ENCODE data around the gene ICOS. TPM values are rescaled to one million over a fixed set of nuclear protein-coding genes. Genes with fewer than 3 reads are reported as not detected.

The ICOS gene
- total RNA-seq, 1 donor from 2014 or later = not detected

DNA sequence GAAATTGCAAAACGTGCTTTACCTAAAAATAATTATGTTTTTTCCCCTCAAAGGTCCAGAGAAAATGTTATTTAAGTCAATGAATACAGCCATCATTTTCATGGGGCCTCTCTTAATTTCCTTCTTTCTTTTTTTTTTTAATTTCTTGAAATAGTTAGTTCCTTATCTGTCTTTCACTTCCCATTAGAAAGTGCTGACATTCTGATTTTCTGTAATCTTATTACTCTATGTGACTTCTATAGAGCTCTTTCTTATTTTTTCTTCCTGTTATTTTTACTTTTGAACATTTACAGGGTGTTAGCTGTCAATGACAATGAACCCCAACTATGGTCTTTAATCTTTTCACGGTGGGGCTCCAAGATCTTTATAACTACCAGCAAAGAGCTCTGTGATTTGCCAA, 39.0 kb upstream of the ICOS start:
- no peaks in the 10 kb centered on the region for H3K27me3 Mint-ChIP-seq (ENCODE audit: unreplicated experiment)
- H3K36me3 Mint-ChIP-seq (ENCODE audit: low read depth, unreplicated experiment) = no peaks in the 10 kb centered on the region
- TF ChIP-seq, protein P1, sequence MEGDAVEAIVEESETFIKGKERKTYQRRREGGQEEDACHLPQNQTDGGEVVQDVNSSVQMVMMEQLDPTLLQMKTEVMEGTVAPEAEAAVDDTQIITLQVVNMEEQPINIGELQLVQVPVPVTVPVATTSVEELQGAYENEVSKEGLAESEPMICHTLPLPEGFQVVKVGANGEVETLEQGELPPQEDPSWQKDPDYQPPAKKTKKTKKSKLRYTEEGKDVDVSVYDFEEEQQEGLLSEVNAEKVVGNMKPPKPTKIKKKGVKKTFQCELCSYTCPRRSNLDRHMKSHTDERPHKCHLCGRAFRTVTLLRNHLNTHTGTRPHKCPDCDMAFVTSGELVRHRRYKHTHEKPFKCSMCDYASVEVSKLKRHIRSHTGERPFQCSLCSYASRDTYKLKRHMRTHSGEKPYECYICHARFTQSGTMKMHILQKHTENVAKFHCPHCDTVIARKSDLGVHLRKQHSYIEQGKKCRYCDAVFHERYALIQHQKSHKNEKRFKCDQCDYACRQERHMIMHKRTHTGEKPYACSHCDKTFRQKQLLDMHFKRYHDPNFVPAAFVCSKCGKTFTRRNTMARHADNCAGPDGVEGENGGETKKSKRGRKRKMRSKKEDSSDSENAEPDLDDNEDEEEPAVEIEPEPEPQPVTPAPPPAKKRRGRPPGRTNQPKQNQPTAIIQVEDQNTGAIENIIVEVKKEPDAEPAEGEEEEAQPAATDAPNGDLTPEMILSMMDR (IDR thresholded peaks at IDR 0.05; ENCODE audit: unreplicated experiment) = no peak
- no peaks in the 10 kb centered on the region for H3K4me1 Mint-ChIP-seq (ENCODE audit: unreplicated experiment)
- H3K27ac Mint-ChIP-seq (ENCODE audit: unreplicated experiment) = no peak overlapping the region
- H3K4me3 Mint-ChIP-seq (ENCODE audit: unreplicated experiment) = no peak overlapping the region
- no peak for DNase-seq (ENCODE audit: low spot score)
- peaks cover 5% of the 10 kb centered on the region for H3K9me3 Mint-ChIP-seq (ENCODE audit: unreplicated experiment)

DNA sequence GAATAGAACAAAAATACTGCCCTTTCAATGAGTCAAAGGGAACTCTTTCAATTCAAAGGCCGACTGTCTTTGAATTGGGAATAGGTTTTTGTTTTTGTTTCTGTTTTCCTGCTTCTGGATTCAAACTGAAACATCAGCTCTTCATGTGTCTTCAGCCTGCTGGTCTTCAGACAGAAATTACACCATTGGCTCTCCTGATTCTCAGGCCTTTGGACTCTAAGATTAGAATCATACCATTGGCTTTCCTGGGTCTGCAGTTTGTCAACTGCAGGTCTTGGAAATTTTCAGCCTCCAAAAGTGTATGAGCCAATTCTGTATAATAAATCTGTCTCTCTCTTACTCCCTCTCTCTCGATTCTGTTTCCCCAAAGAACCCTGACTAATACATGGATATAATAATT, 37.9 kb upstream of the ICOS start:
- no peaks in the 10 kb centered on the region for H3K27me3 Mint-ChIP-seq (ENCODE audit: unreplicated experiment)
- H3K4me1 Mint-ChIP-seq (ENCODE audit: unreplicated experiment) = no peaks in the 10 kb centered on the region
- H3K36me3 Mint-ChIP-seq (ENCODE audit: low read depth, unreplicated experiment) = no peaks in the 10 kb centered on the region
- H3K9me3 Mint-ChIP-seq (ENCODE audit: unreplicated experiment) = peaks cover 5% of the 10 kb centered on the region
- DNase-seq (ENCODE audit: low spot score) = no peak
- TF ChIP-seq, protein P1 (IDR thresholded peaks at IDR 0.05; ENCODE audit: unreplicated experiment) = no peak
- H3K4me3 Mint-ChIP-seq (ENCODE audit: unreplicated experiment) = no peak overlapping the region
- H3K27ac Mint-ChIP-seq (ENCODE audit: unreplicated experiment) = no peak overlapping the region

DNA sequence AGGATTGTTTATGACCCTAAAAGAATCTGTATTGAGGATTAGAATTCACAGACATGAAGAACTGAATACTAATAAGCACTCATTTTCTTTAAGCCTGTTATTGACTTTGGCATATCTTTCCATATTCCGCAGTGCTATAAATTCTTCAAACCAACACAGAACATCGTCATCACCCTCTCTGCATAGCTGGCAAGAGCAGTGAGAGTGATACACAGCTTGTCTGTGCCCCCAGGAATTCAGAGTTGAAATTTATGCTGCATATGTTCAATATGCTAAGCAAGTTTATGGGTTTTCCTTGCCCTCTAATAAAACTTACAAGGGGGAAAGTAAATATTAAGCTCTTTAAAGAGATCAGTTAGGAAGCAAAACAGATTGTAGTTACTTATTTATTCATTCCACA, 36.3 kb upstream of the ICOS start:
- H3K9me3 Mint-ChIP-seq (ENCODE audit: unreplicated experiment) = peaks cover 5% of the 10 kb centered on the region
- H3K4me1 Mint-ChIP-seq (ENCODE audit: unreplicated experiment) = no peaks in the 10 kb centered on the region
- H3K4me3 Mint-ChIP-seq (ENCODE audit: unreplicated experiment) = no peak overlapping the region
- no peaks in the 10 kb centered on the region for H3K36me3 Mint-ChIP-seq (ENCODE audit: low read depth, unreplicated experiment)
- H3K27ac Mint-ChIP-seq (ENCODE audit: unreplicated experiment) = no peak overlapping the region
- no peak for DNase-seq (ENCODE audit: low spot score)
- H3K27me3 Mint-ChIP-seq (ENCODE audit: unreplicated experiment) = no peaks in the 10 kb centered on the region
- TF ChIP-seq, protein P1 (IDR thresholded peaks at IDR 0.05; ENCODE audit: unreplicated experiment) = no peak

DNA sequence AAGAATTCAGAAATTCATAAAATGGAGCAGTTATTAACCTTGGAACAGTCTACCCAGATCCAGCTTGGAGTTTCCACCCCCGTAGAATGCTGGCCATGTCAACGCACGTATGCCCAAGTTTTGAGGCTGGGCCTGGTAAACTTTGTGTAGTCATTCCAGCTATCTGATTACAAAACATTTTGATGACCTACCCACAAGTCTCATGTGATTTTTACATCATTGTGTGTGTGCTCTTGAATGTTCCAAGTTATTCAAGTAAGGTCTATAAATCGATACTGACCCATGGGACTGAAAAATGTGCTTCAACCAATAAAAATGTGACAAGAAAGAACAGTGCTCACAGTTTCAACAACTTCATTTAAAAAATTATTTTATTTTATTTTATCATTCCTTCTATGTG, 32.5 kb upstream of the ICOS start:
- H3K4me3 Mint-ChIP-seq (ENCODE audit: unreplicated experiment) = no peak overlapping the region
- no peaks in the 10 kb centered on the region for H3K27me3 Mint-ChIP-seq (ENCODE audit: unreplicated experiment)
- no peaks in the 10 kb centered on the region for H3K36me3 Mint-ChIP-seq (ENCODE audit: low read depth, unreplicated experiment)
- TF ChIP-seq, protein P1 (IDR thresholded peaks at IDR 0.05; ENCODE audit: unreplicated experiment) = no peak
- H3K4me1 Mint-ChIP-seq (ENCODE audit: unreplicated experiment) = peaks cover 2% of the 10 kb centered on the region
- DNase-seq (ENCODE audit: low spot score) = no peak
- no peak overlapping the region for H3K27ac Mint-ChIP-seq (ENCODE audit: unreplicated experiment)
- H3K9me3 Mint-ChIP-seq (ENCODE audit: unreplicated experiment) = peaks cover 5% of the 10 kb centered on the region

DNA sequence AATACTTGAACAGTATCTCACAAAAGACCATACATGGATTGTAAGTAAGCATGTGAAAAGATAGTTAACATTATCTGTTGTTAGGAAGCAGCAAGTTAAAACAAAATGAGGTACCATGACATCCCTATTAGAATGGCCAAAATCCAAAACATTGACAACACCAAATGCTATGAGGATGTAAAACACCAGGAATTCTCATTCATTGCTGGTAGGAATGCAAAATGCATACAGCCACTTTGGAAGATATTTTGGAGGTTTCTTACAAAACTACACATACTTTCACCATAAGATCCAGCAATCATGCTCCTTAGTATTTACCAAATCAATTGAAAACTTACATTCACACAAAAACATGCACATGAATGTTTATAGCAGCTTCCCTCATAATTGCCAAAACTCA, 30.9 kb upstream of the ICOS start:
- Mint-ChIP-seq H3K4me3 (ENCODE audit: unreplicated experiment) (no peak overlapping the region), H3K27ac (ENCODE audit: unreplicated experiment) (no peak overlapping the region), H3K4me1 (ENCODE audit: unreplicated experiment) (peaks cover 8% of the 10 kb centered on the region), H3K36me3 (ENCODE audit: low read depth, unreplicated experiment) (no peaks in the 10 kb centered on the region), H3K9me3 (ENCODE audit: unreplicated experiment) (peaks cover 3% of the 10 kb centered on the region), H3K27me3 (ENCODE audit: unreplicated experiment) (peaks cover 1% of the 10 kb centered on the region)
- DNase-seq (ENCODE audit: low spot score) = no peak
- TF ChIP-seq, protein P1 (IDR thresholded peaks at IDR 0.05; ENCODE audit: unreplicated experiment) = no peak
